Thyroid gland (tissue), 4 donors: ENCODE data around the gene CCT3.

Experiments used
- POLR2A ChIP-seq, 2 donors: fragments of 450-650 bp; IDR thresholded peaks; one replicate each; pipeline ENCODE4 v1.6.1; 2017; ENCODE audit warnings: antibody characterized with exemption in 2 of 2, mild to moderate bottlenecking in 2 of 2, moderate library complexity in 1 of 2
- TF ChIP-seq, protein P1 (sequence below), 6 experiments: fragments of 200-600 bp in 3 of 6; fragments of 450-650 bp in 3 of 6; sonication (generic) in 3 of 6; IDR thresholded peaks; one replicate each; pipeline ENCODE4 v1.5.1; 2016 to 2019; ENCODE audit warnings: antibody characterized with exemption in 6 of 6, mild to moderate bottlenecking in 2 of 6, inconsistent platforms in 1 of 6, moderate library complexity in 1 of 6

GRCh38 chr1:156365754-156366153, 27.7 kb upstream of the CCT3 start:
- TF ChIP-seq, protein P1, sequence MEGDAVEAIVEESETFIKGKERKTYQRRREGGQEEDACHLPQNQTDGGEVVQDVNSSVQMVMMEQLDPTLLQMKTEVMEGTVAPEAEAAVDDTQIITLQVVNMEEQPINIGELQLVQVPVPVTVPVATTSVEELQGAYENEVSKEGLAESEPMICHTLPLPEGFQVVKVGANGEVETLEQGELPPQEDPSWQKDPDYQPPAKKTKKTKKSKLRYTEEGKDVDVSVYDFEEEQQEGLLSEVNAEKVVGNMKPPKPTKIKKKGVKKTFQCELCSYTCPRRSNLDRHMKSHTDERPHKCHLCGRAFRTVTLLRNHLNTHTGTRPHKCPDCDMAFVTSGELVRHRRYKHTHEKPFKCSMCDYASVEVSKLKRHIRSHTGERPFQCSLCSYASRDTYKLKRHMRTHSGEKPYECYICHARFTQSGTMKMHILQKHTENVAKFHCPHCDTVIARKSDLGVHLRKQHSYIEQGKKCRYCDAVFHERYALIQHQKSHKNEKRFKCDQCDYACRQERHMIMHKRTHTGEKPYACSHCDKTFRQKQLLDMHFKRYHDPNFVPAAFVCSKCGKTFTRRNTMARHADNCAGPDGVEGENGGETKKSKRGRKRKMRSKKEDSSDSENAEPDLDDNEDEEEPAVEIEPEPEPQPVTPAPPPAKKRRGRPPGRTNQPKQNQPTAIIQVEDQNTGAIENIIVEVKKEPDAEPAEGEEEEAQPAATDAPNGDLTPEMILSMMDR (IDR thresholded peaks at IDR 0.05) = no peak
- no peak for TF ChIP-seq POLR2A (IDR thresholded peaks at IDR 0.05)
